Hepatocyte (in vitro differentiated cells): ENCODE data around the gene FASN.

Experiments used
- EZH2 ChIP-seq: fragments of 200-600 bp; sonication (generic); IDR thresholded peaks from 2 replicates; pipeline ENCODE4 v1.6.1; 2016; ENCODE audit warnings: antibody characterized with exemption, mild to moderate bottlenecking, borderline replicate concordance
- EZH2phosphoT487 ChIP-seq: fragments of 200-600 bp; sonication (generic); IDR thresholded peaks from one replicate; pipeline ENCODE4 v1.6.1; 2018; ENCODE audit warnings: antibody characterized with exemption, mild to moderate bottlenecking, low read depth, moderate library complexity; ENCODE audit not compliant: unreplicated experiment, severe bottlenecking
- TF ChIP-seq, protein P1 (sequence below): fragments of 200-600 bp; sonication (generic); IDR thresholded peaks from 2 replicates; pipeline ENCODE4 v1.5.1; 2016; ENCODE audit warnings: antibody characterized with exemption, mild to moderate bottlenecking; ENCODE audit not compliant: poor library complexity

DNA sequence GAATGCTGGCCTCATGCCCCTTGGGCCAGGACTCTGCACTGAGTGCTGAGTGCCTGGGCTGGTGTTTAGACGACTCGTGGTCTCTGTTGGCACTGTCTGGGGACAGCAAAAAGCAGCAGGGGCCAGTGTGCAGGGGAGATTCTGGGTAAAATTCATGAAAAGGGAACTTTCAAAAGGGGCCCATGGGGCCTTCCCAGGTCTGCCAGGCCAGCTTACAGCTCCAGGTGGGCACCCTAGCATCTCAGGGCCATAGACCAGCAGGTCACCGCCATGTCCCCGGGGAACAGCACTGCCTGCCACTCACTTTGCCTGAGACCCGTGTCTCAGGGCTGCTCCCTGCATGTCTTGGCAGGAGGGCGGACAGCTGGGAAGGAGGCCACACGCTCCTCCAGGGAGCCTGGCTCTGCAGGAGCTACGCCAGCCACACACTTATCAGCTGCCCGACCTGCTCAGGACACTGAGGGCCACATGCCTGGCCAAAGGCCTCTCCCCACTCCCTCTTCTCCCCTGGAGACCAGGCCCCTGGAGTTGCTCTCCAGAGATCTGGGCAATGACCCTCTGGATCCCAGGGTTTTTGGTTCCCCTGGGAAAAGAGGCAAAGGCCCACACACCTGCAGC, 8.8 kb upstream of the FASN start:
- TF ChIP-seq EZH2phosphoT487: no peak
- TF ChIP-seq, protein P1, sequence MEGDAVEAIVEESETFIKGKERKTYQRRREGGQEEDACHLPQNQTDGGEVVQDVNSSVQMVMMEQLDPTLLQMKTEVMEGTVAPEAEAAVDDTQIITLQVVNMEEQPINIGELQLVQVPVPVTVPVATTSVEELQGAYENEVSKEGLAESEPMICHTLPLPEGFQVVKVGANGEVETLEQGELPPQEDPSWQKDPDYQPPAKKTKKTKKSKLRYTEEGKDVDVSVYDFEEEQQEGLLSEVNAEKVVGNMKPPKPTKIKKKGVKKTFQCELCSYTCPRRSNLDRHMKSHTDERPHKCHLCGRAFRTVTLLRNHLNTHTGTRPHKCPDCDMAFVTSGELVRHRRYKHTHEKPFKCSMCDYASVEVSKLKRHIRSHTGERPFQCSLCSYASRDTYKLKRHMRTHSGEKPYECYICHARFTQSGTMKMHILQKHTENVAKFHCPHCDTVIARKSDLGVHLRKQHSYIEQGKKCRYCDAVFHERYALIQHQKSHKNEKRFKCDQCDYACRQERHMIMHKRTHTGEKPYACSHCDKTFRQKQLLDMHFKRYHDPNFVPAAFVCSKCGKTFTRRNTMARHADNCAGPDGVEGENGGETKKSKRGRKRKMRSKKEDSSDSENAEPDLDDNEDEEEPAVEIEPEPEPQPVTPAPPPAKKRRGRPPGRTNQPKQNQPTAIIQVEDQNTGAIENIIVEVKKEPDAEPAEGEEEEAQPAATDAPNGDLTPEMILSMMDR: no peak
- no peak for TF ChIP-seq EZH2
